ENCODE results near the gene C10orf53.

C10orf53 gene

GRCh38 chr10:49735848-49736563 is 56.6 kb downstream of the C10orf53 start:
- H3K4me3 ChIP-seq (ENCODE audit: control insufficient read depth, low read depth, low read length) = no peak overlapping the region
- DNase-seq (ENCODE audit: low read depth) = no peak
- TF ChIP-seq CTCF (IDR thresholded peaks at IDR 0.05; ENCODE audit: control insufficient read depth, insufficient read depth, low read depth, low read length, missing control alignments) = no peak

- no peak overlapping the region for H3K4me3 ChIP-seq (ENCODE audit: control insufficient read depth, low read depth, low read length)
- TF ChIP-seq CTCF (IDR thresholded peaks at IDR 0.05; ENCODE audit: control insufficient read depth, insufficient read depth, low read depth, low read length, missing control alignments) = no peak
- DNase-seq (ENCODE audit: low read depth) = no peak
Measured at GRCh38 chr10:49736564-49737113, 57.2 kb downstream of the C10orf53 start.

GRCh38 chr10:49737474-49738201 is 58.2 kb downstream of the C10orf53 start:
- no peak for DNase-seq (ENCODE audit: low read depth)
- TF ChIP-seq CTCF (IDR thresholded peaks at IDR 0.05; ENCODE audit: control insufficient read depth, insufficient read depth, low read depth, low read length, missing control alignments) = no peak
- no peak overlapping the region for H3K4me3 ChIP-seq (ENCODE audit: control insufficient read depth, low read depth, low read length)

GRCh38 chr10:49738616-49739360 is 59.3 kb downstream of the C10orf53 start:
- no peak for DNase-seq (ENCODE audit: low read depth)
- H3K4me3 ChIP-seq (ENCODE audit: control insufficient read depth, low read depth, low read length) = no peak overlapping the region
- no peak for TF ChIP-seq CTCF (IDR thresholded peaks at IDR 0.05; ENCODE audit: control insufficient read depth, insufficient read depth, low read depth, low read length, missing control alignments)

- no peak for DNase-seq (ENCODE audit: low read depth)
- no peak for TF ChIP-seq CTCF (IDR thresholded peaks at IDR 0.05; ENCODE audit: control insufficient read depth, insufficient read depth, low read depth, low read length, missing control alignments)
- H3K4me3 ChIP-seq (ENCODE audit: control insufficient read depth, low read depth, low read length) = no peak overlapping the region
Measured at GRCh38 chr10:49739426-49739825, 60.0 kb downstream of the C10orf53 start.

- H3K4me3 ChIP-seq (ENCODE audit: control insufficient read depth, low read depth, low read length) = no peak overlapping the region
- no peak for TF ChIP-seq CTCF (IDR thresholded peaks at IDR 0.05; ENCODE audit: control insufficient read depth, insufficient read depth, low read depth, low read length, missing control alignments)
- no peak for DNase-seq (ENCODE audit: low read depth)
Measured at GRCh38 chr10:49740346-49741107, 61.1 kb downstream of the C10orf53 start.

Measured in AG09309 (cell line).